ENCODE results near the gene RPRM.

GRCh38 chr2:153462338-153462859 lies 16.2 kb downstream of the RPRM start:
- TF ChIP-seq, protein P1, sequence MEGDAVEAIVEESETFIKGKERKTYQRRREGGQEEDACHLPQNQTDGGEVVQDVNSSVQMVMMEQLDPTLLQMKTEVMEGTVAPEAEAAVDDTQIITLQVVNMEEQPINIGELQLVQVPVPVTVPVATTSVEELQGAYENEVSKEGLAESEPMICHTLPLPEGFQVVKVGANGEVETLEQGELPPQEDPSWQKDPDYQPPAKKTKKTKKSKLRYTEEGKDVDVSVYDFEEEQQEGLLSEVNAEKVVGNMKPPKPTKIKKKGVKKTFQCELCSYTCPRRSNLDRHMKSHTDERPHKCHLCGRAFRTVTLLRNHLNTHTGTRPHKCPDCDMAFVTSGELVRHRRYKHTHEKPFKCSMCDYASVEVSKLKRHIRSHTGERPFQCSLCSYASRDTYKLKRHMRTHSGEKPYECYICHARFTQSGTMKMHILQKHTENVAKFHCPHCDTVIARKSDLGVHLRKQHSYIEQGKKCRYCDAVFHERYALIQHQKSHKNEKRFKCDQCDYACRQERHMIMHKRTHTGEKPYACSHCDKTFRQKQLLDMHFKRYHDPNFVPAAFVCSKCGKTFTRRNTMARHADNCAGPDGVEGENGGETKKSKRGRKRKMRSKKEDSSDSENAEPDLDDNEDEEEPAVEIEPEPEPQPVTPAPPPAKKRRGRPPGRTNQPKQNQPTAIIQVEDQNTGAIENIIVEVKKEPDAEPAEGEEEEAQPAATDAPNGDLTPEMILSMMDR (conservative IDR thresholded peaks at IDR 0.05) = no peak
- no peak for TF ChIP-seq EZH2 (IDR thresholded peaks at IDR 0.05; ENCODE audit: low read depth)
